Activated B cell treated with CpG ODN at 0.5 μM for 24 hours (primary cell): ENCODE results near the gene NAP1L4. TPM values are rescaled to one million over a fixed set of nuclear protein-coding genes. Genes with fewer than 3 reads are reported as not detected.

Experiments used
- ATAC-seq: fragments of 200-7000 bp; cut with Tn5 transposase; one replicate; pipeline ENCODE4 v1.10.0; 2021; ENCODE audit warnings: low read depth, mild to moderate bottlenecking, moderate library complexity
- CTCF ChIA-PET: fragments of 350-600 bp; sonication (Branson Sonifier 250); formaldehyde crosslinking; loops from one replicate; lab custom pipeline; 2021; ENCODE audit warnings: antibody characterized with exemption; lab: Charles Lee
- POLR2A ChIA-PET: fragments of 350-600 bp; sonication (Branson Sonifier 250); formaldehyde crosslinking; loops from one replicate; lab custom pipeline; 2021; ENCODE audit warnings: antibody characterized with exemption; lab: Charles Lee
- DNase-seq: peaks from one replicate; pipeline ENCODE4 v3.0.0; 2022
- H3K27ac Mint-ChIP-seq: one replicate; pipeline ENCODE4 v1.8.0; 2020; ENCODE audit warnings: mixed read lengths
- H3K27me3 Mint-ChIP-seq: one replicate; pipeline ENCODE4 v1.8.0; 2021; ENCODE audit warnings: mixed read lengths
- H3K36me3 Mint-ChIP-seq: one replicate; pipeline ENCODE4 v1.8.0; 2021; ENCODE audit warnings: low read depth, mixed read lengths
- H3K4me1 Mint-ChIP-seq: one replicate; pipeline ENCODE4 v1.8.0; 2021; ENCODE audit warnings: mixed read lengths
- H3K4me3 Mint-ChIP-seq: one replicate; pipeline ENCODE4 v1.8.0; 2020; ENCODE audit warnings: mild to moderate bottlenecking, mixed read lengths
- H3K9me3 Mint-ChIP-seq: one replicate; pipeline ENCODE4 v1.8.0; 2020; ENCODE audit warnings: mixed read lengths
- intact Hi-C: fragments of 100-400 bp; cut with micrococcal nuclease; formaldehyde crosslinking; loops from one replicate; pipeline ENCODE4 v1.15.1; 2024
- total RNA-seq: library from RNA; stranded (reverse); gene quantifications from 2 replicates; pipeline ENCODE4 v1.2.3, GENCODE V29; 2022
- TF ChIP-seq, protein P1 (sequence below): fragments of 200-600 bp; IDR thresholded peaks from one replicate; pipeline ENCODE4 v1.8.0; 2022; ENCODE audit warnings: antibody characterized with exemption, mild to moderate bottlenecking

NAP1L4 gene
- total RNA-seq, 1 donor from 2014 or later, result 115 TPM

DNA sequence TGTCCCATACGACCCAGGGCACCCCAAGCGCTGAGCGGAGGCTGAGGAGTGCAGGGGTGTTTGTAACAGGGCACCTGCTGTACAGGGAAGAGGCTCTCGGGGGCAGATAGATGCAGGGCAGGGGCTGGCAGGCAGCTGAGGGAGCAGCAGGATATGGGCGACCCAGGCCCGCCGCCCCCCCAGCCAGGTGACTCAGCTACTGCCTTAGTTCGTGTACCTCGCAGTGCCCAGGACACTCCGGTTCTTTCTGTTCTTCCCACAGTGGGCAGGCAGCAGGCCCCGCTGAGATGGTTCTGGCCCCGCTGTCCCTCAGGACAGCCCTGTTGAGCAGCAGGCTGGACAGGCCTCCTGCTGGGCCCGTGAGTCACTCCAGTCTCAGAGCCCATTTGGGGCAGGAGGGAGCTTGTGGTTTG lies 79.1 kb downstream of the NAP1L4 start:
- no peaks in the 10 kb centered on the region for H3K9me3 Mint-ChIP-seq
- no peak for DNase-seq
- ChIA-PET CTCF (no interaction called here), POLR2A (interaction anchor here (1.0 kb wide), 1 partner anchor 11 kb away, joined by 3 read pairs; a partner anchor contains a TSS)
- no peak overlapping the region for H3K27ac Mint-ChIP-seq
- no peaks in the 10 kb centered on the region for H3K36me3 Mint-ChIP-seq
- intact Hi-C loops, result no loop called here
- TF ChIP-seq, protein P1, sequence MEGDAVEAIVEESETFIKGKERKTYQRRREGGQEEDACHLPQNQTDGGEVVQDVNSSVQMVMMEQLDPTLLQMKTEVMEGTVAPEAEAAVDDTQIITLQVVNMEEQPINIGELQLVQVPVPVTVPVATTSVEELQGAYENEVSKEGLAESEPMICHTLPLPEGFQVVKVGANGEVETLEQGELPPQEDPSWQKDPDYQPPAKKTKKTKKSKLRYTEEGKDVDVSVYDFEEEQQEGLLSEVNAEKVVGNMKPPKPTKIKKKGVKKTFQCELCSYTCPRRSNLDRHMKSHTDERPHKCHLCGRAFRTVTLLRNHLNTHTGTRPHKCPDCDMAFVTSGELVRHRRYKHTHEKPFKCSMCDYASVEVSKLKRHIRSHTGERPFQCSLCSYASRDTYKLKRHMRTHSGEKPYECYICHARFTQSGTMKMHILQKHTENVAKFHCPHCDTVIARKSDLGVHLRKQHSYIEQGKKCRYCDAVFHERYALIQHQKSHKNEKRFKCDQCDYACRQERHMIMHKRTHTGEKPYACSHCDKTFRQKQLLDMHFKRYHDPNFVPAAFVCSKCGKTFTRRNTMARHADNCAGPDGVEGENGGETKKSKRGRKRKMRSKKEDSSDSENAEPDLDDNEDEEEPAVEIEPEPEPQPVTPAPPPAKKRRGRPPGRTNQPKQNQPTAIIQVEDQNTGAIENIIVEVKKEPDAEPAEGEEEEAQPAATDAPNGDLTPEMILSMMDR, result no peak
- no peaks in the 10 kb centered on the region for H3K27me3 Mint-ChIP-seq
- peaks cover 12% of the 10 kb centered on the region for H3K4me1 Mint-ChIP-seq
- no peak for ATAC-seq
- H3K4me3 Mint-ChIP-seq, result no peak overlapping the region

DNA sequence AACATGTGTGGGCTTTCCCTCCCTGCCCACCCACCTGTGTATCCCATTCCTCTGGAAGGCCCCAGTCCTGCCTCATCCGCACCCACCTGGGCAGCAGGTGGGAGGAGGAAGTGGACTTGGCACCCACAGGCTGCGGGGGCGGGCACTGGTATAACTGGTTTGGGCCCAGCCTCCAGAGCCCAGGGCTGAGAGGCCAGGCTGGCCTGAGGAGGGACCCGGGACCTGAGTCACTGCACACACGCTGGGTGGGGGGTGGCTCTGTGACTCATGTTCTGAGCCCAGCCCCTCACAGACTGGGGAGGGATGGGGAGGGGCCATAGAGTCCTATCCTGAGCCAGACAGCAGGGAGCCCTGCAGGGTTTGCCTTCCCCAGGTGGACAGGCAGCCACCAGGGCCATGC lies 79.6 kb downstream of the NAP1L4 start:
- no peak overlapping the region for H3K4me3 Mint-ChIP-seq
- H3K9me3 Mint-ChIP-seq, result no peaks in the 10 kb centered on the region
- TF ChIP-seq, protein P1, result no peak
- H3K27me3 Mint-ChIP-seq, result no peaks in the 10 kb centered on the region
- no peak overlapping the region for H3K27ac Mint-ChIP-seq
- ATAC-seq, result no peak
- peaks cover 12% of the 10 kb centered on the region for H3K4me1 Mint-ChIP-seq
- CTCF ChIA-PET, result no interaction called here
- H3K36me3 Mint-ChIP-seq, result no peaks in the 10 kb centered on the region
- intact Hi-C loops, result no loop called here
- no peak for DNase-seq
- POLR2A ChIA-PET, result no interaction called here

DNA sequence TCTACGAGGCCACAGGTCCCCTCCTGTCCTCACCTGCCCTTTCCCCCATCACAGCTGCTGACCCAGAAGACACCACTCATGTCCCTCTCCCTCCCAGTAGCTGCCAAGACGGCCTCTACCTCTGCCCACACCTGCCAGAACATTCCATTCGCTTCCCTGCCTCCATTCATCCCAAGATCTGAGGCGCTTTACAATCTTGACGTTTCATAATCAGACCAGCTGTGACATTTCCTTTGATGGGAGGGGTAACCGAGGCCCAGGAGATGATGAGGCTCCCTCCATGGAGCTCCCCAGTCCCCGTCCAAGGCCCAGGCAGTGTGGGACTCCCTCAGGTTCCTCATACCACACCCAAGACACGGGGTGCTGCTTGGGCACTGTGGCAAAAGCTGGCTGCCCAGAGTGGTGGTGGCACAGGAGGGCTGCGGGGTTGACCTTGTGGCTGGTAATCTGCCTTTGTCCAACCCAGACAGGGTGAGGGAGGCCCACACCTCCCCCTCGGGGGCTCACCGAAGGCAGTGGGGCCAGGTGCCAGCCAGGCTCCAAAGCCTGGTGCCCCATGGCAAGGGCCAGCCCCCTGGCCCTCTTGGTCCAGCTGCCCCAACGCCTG lies 80.2 kb downstream of the NAP1L4 start:
- Mint-ChIP-seq H3K4me1 (peaks cover 12% of the 10 kb centered on the region), H3K27ac (no peak overlapping the region), H3K36me3 (no peaks in the 10 kb centered on the region), H3K9me3 (no peaks in the 10 kb centered on the region), H3K27me3 (no peaks in the 10 kb centered on the region), H3K4me3 (no peak overlapping the region)
- TF ChIP-seq, protein P1, result no peak
- ChIA-PET CTCF (no interaction called here), POLR2A (no interaction called here)
- DNase-seq, result no peak
- no peak for ATAC-seq
- intact Hi-C loops, result no loop called here

DNA sequence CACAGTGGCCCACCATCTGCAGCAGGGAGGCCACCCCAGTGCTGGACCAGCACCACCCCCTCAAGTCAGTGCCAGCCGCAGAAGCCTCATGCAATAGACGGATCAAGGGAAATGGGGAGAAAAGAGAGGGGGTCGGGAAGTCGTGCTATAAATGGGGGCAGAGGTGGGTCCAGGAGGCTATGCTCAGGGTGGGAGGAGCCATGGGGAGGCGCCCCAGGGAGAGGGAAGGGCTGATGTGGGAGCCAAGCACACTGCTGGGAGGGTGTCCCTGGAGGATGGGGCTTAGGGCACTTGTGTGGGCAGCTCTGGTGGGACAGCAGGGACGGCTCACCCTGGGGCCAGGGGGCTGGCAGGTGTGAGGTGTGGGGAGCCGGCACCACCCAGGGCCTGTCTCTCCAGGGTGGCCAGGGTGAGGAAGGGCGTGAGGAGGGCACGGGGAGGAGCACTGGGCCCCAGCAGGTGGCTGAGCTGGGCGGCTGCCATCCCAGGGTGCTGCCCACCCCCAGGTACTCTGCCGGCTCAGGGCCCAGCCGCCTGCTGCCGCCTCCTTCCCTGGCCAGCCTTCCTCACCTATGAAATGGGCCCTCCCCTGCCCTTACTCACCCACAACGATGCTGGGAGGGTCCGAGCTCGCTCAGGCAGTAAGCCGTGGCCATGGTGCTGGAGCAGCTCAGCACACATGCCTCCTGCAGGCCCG lies 80.9 kb downstream of the NAP1L4 start:
- Mint-ChIP-seq H3K36me3 (peaks cover 1% of the 10 kb centered on the region), H3K4me1 (peaks cover 12% of the 10 kb centered on the region), H3K4me3 (no peak overlapping the region), H3K27me3 (no peaks in the 10 kb centered on the region), H3K9me3 (no peaks in the 10 kb centered on the region), H3K27ac (no peak overlapping the region)
- TF ChIP-seq, protein P1, result no peak
- DNase-seq, result no peak
- ATAC-seq, result no peak
- POLR2A ChIA-PET, result no interaction called here
- CTCF ChIA-PET, result no interaction called here
- intact Hi-C loops, result no loop called here

DNA sequence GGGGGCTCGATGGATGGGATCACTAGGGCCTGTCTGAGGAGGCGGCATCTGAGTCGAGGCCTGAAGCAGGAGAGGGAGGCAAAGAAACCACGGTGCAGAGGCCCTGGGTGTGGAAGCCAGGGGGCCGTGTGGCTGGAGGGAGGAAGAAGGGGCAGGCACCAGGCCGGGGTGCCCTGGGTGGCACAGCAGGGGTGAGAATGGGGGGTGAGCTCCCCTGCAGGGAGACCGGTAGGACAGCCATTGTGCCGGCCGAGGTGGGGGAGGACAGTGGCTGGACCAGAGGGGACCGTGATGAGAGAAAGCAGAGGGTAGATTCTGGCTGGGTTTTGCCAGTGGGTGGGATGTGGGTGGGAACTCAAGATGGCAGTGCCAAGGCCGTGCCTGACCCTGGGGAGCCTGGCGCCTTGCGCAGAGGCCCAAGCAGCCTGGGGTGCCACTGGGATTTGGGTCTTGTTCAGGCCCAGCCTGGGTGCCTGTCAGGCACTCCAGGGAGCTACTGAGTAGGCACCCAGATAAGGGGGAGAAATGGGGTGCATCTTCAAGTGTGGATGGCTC lies 81.7 kb downstream of the NAP1L4 start:
- intact Hi-C loops, result no loop called here
- TF ChIP-seq, protein P1, result no peak
- Mint-ChIP-seq H3K27ac (no peak overlapping the region), H3K27me3 (no peaks in the 10 kb centered on the region), H3K9me3 (no peaks in the 10 kb centered on the region), H3K4me1 (peaks cover 12% of the 10 kb centered on the region), H3K4me3 (no peak overlapping the region), H3K36me3 (peaks cover 1% of the 10 kb centered on the region)
- DNase-seq (no peak), ATAC-seq (no peak)
- CTCF ChIA-PET, result no interaction called here
- POLR2A ChIA-PET, result no interaction called here
